ENCODE measurements around the gene ARHGAP30. TPM values are rescaled to one million over a fixed set of nuclear protein-coding genes. Genes with fewer than 3 reads are reported as not detected.
A peak's percentile ranks its signal among the peaks of the same experiment; 100 is the strongest.

Gene ARHGAP30
- total and polyA plus RNA-seq, 2 of the 8 experiments (the other 6 are each of a cell fraction or from before 2014, with no cell fraction given): 0.27 to 0.39 TPM

DNA sequence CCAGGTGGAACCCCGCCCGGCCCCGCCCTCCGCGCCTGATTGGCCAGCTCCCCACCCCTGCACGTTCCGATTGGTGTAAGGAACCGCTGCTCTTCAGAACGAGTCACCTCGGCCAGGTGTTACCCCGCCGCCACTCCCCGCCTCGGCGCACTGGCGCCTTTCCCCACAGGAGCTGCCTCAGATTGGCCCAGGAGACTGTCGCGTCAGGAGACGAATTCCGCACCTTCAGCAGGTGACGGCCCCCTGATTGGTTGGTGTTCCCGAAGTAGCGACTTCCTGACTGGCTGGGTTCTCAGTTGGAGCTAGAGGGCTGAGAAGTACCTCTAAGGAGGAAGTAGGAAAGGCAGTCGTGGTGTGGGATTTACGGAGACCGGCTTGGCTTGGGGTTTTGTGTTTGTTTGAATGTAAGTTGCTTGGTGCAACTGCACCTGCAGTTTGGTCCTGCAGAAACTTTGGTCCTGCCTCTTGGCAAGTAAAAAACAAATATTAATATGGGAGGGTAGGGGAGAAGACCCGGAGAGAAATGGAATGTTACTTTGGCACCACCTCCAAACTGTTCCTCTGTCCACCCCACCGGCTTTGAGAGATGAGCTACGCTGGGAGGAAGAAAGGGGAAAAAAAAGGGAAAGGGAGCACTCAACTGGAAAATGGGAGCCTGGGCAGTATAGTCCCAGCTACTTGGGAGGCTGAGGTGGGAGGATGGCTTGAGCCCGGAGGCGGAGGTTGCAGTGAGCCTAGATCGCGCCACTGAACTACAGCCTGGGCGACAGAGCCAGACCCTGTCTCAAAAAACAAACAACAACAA is 48.3 kb downstream of the ARHGAP30 start:
- H3K36me3 ChIP-seq (ENCODE audit: control insufficient read depth in 2 of 4, insufficient read depth in 4 of 4, low read length in 3 of 4): no peaks in the 10 kb centered on the region; a peak in 1 of 8 replicates
- peak overlapping the region; percentile 80 to 92 for H3K4me2 ChIP-seq (ENCODE audit: insufficient read depth in 1 of 2, low read depth in 2 of 2, low read length in 2 of 2)
- no peak overlapping the region for H2BK15ac ChIP-seq (ENCODE audit: low read length)
- no peak overlapping the region for H4K91ac ChIP-seq (replicated peaks; ENCODE audit: insufficient read length, low read length)
- H2BK120ac ChIP-seq (replicated peaks; ENCODE audit: low read depth, low read length): no peak overlapping the region
- no peak overlapping the region for H3K14ac ChIP-seq (ENCODE audit: insufficient read length)
- H2AFZ ChIP-seq (ENCODE audit: low read length): no peak overlapping the region
- H4K5ac ChIP-seq (ENCODE audit: insufficient read length, low read depth, low read length): no peak overlapping the region
- DNase-seq (ENCODE audit: low read depth in 1 of 2, low spot score in 2 of 2) (peak; percentile 93 to 99), FAIRE-seq (peak; percentile 76)
- H3K4me3 ChIP-seq (ENCODE audit: extremely low read depth in 1 of 4, insufficient read depth in 2 of 4, low read depth in 3 of 4, low read length in 4 of 4): peak overlapping the region; percentile 79 to 97 (median 95)
- no peak overlapping the region; the same call in 1 of the 2 replicates for H4K8ac ChIP-seq (ENCODE audit: extremely low read depth, insufficient read depth, low read length)
- H3K79me1 ChIP-seq (ENCODE audit: low read depth, low read length): peaks cover 8% of the 10 kb centered on the region
- H3K4me1 ChIP-seq (replicated peaks in 1 of 4; ENCODE audit: control insufficient read depth in 3 of 4, insufficient read depth in 4 of 4, low read length in 3 of 4): peaks cover 7 to 17% (median 13%) of the 10 kb centered on the region in 4 experiments
- H3K56ac ChIP-seq (replicated peaks; ENCODE audit: insufficient read length, low read depth, low read length): peak overlapping the region; percentile 80
- no peak overlapping the region for H2BK20ac ChIP-seq (ENCODE audit: low read length)
- no peak overlapping the region for H3K23ac ChIP-seq (ENCODE audit: insufficient read length)
- 19% methylated on average over 28 of the region's 34 CpGs; no CpG with 5 or more reads in 1 of the 2 experiments for WGBS, 2 experiments (ENCODE audit: extremely low coverage in 1 of 2, insufficient coverage in 1 of 2, insufficient read length in 1 of 2, insufficient replicate concordance in 2 of 2, low coverage in 1 of 2, low lambda C conversion rate in 2 of 2, missing lambda C conversion rate in 1 of 2)
- peak overlapping the region; percentile 74; the same call in 1 of the 2 replicates for H3K27ac ChIP-seq (ENCODE audit: low read depth, low read length)
- ChIA-PET POLR2A (ENCODE audit: partially characterized antibody) (interaction anchor here (0.6 to 3.9 kb wide), 23 partner anchors 9 to 375 kb away, joined by 3 to 50 read pairs (median 6); partner anchors contain the start of genes B4GALT3, DEDD, KLHDC9 and SLAMF1), CTCF (ENCODE audit: partially characterized antibody) (interaction anchor here (0.6 to 3.5 kb wide), 21 partner anchors 9 to 207 kb away, joined by 3 to 26 read pairs (median 4); partner anchors contain the start of genes KLHDC9 and USF1)
- no peak overlapping the region; the same call in 1 of the 2 replicates for H2BK12ac ChIP-seq (ENCODE audit: low read depth, low read length)
- H2AK5ac ChIP-seq (ENCODE audit: low read depth, low read length): no peak overlapping the region; the same call in 1 of the 2 replicates
- peak overlapping the region; percentile 98 for H2BK5ac ChIP-seq (ENCODE audit: low read depth, low read length)
- no peak overlapping the region for H3K4ac ChIP-seq (replicated peaks; ENCODE audit: insufficient read length, low read depth, low read length)
- peaks cover 6 to 13% of the 10 kb centered on the region in 2 experiments for H4K20me1 ChIP-seq (replicated peaks in 1 of 2; ENCODE audit: control insufficient read depth in 1 of 2, insufficient read depth in 2 of 2, low read length in 2 of 2)
- peaks cover 22 to 43% of the 10 kb centered on the region in 2 experiments for H3K79me2 ChIP-seq (ENCODE audit: control insufficient read depth in 1 of 2, insufficient read depth in 2 of 2, low read length in 2 of 2)
- H3K18ac ChIP-seq (ENCODE audit: extremely low read depth, low read length): no peak overlapping the region; the same call in 1 of the 2 replicates
- H3K27me3 ChIP-seq (replicated peaks in 1 of 4; ENCODE audit: control insufficient read depth in 3 of 4, extremely low read depth in 1 of 4, insufficient read depth in 3 of 4, low read length in 3 of 4): no peaks in the 10 kb centered on the region
- peak overlapping the region in 3 of 4 experiments; percentile 88 to 93 (median 93); a peak in 6 of 7 replicates for H3K9ac ChIP-seq (replicated peaks in 1 of 4; ENCODE audit: extremely low read depth in 1 of 4, low read depth in 3 of 4, low read length in 3 of 4)
- peaks cover 11% of the 10 kb centered on the region for H3K23me2 ChIP-seq (ENCODE audit: low read depth, low read length)
- no peaks in the 10 kb centered on the region for H3K9me3 ChIP-seq (ENCODE audit: insufficient read depth in 2 of 2, low read depth in 1 of 2, low read length in 1 of 2)
- TF ChIP-seq KDM1A (IDR thresholded peaks at IDR 0.05; ENCODE audit: borderline replicate concordance, low read length): peak; percentile 76; the same call in 1 of the 2 replicates
- peak; percentile 94 for TF ChIP-seq TAF1 (IDR thresholded peaks at IDR 0.05; ENCODE audit: low read depth, low read length)
- no peak for TF ChIP-seq JUND (IDR thresholded peaks at IDR 0.05; ENCODE audit: low read length)
- no peak for TF ChIP-seq HDAC6 (IDR thresholded peaks at IDR 0.05; ENCODE audit: low read depth, low read length)
- TF ChIP-seq, protein P1, sequence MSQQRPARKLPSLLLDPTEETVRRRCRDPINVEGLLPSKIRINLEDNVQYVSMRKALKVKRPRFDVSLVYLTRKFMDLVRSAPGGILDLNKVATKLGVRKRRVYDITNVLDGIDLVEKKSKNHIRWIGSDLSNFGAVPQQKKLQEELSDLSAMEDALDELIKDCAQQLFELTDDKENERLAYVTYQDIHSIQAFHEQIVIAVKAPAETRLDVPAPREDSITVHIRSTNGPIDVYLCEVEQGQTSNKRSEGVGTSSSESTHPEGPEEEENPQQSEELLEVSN (IDR thresholded peaks at IDR 0.05): peak; percentile 95
- no peak for TF ChIP-seq ASH2L (IDR thresholded peaks at IDR 0.05; ENCODE audit: low read length)
- no peak for TF ChIP-seq EZH2 (IDR thresholded peaks at IDR 0.05; ENCODE audit: low read depth, low read length, severe bottlenecking)
- TF ChIP-seq EGR1 (IDR thresholded peaks at IDR 0.05; ENCODE audit: borderline replicate concordance, low read depth, low read length): no peak
- peak; percentile 52; the same call in 1 of the 2 replicates for TF ChIP-seq TCF12 (IDR thresholded peaks at IDR 0.05; ENCODE audit: low read depth, low read length)
- TF ChIP-seq, protein P2, sequence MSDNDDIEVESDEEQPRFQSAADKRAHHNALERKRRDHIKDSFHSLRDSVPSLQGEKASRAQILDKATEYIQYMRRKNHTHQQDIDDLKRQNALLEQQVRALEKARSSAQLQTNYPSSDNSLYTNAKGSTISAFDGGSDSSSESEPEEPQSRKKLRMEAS (IDR thresholded peaks at IDR 0.05): peak; percentile 88
- no peak for TF ChIP-seq POU5F1 (IDR thresholded peaks at IDR 0.05; ENCODE audit: low read depth, low read length)

Data from H1 (cell line).